ENCODE data around the gene GNG4.
A peak's percentile ranks its signal among the peaks of the same experiment; 100 is the strongest.

Gene GNG4

DNA sequence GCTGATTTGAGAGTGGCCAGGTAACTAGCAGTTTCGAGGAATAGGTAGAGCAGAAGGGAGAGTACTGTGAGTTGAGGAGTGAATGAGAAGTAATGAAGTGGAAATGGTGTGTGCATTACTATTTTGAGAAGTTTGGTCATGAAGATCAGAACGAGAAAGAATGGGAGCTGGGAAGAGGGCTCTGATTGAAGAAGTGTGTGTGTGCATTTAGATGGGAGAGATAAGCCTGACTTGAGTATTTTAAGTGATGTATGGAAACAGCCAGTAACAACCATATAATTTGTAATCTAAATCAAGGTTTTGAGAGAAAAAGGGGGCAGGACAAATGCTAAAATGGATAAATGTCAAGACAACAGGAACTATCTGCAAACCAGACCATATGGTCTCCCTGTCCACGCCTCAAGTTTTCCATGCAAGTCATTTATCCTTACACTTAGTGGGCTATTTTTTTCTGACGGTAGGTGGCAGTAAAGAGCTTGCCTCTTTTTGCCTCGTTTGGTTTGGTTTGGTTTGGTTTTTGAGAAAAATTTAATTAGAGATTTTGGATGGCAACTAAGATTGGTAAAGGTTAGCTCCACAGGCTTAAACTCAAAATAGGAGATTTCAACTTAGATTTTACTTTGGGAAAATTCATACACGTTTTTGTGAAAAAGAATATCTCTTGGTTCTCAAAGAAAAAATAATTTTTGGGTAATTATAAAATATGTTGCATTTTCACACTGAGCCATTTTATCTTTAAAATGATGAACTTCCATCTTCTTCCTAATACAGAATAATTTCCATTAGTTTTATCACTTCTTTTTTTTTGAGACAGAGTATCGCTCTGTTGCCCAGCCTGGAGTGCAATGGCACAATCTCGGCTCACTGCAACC, 135.9 kb downstream of the GNG4 start:
- in situ Hi-C loops (cut with HindIII; ENCODE audit: low pct_ligation_motif_present, low pct_unique_long_range_greater_than_20kb, low sequenced_read_pairs), result no loop called here
- DNase-seq, result peak; percentile 73

GRCh38 chr1:235511470-235512240, 137.9 kb downstream of the GNG4 start:
- DNase-seq, result no peak
- in situ Hi-C loops (cut with HindIII; ENCODE audit: low pct_ligation_motif_present, low pct_unique_long_range_greater_than_20kb, low sequenced_read_pairs), result no loop called here

DNA sequence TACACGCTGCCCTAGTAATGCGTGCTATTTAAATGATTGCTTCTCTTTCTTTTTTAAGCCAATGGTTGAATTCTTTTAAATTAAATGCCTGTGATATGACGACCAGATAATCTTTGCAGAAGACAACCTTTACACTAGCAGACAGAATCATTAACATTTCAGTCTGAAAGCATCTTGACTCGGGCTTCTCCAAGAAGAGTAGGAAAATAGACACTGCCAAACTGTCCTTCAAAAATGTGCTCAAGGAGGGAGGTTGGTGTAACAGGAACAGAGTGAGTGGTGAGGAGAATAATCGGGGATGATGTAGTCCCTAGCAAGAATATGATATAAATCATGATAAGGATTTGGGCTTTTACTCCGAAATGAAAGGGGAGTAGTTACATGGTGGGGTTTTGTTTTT, 138.8 kb downstream of the GNG4 start:
- in situ Hi-C loops (cut with HindIII; ENCODE audit: low pct_ligation_motif_present, low pct_unique_long_range_greater_than_20kb, low sequenced_read_pairs), result no loop called here
- DNase-seq, result no peak

DNA sequence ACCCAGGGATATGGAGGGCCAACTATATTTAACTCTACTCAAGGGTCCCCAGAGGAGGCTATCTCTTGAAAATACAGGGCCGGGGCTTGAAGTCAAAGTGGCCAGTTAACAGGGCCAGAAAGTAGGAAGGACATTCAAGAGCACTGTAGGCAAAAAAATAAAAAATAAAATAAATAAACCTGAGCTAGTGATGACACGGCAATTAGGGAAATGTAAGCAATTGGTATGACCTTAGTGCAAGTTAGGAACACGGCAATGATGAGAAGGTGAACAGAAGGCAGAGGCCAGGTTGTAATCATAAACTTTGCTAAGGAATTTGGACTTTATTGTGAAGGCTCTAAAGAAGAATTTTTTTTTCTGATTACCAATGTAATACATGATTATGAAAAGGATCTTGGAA, 142.0 kb downstream of the GNG4 start:
- in situ Hi-C loops (cut with HindIII; ENCODE audit: low pct_ligation_motif_present, low pct_unique_long_range_greater_than_20kb, low sequenced_read_pairs), result no loop called here
- no peak for DNase-seq

- in situ Hi-C loops (cut with HindIII; ENCODE audit: low pct_ligation_motif_present, low pct_unique_long_range_greater_than_20kb, low sequenced_read_pairs), result no loop called here
- peak; percentile 99 for DNase-seq
These were observed 144.9 kb downstream of the GNG4 start for GRCh38 chr1:235504494-235505222.

- no peak for DNase-seq
These were observed 145.5 kb downstream of the GNG4 start, which contains the start of gene B3GALNT2 for GRCh38 chr1:235504122-235504493. TSS of gene B3GALNT2 (minus strand) at chr1:235504452. CDS start at chr1:235504252, 200 bp downstream.

DNA sequence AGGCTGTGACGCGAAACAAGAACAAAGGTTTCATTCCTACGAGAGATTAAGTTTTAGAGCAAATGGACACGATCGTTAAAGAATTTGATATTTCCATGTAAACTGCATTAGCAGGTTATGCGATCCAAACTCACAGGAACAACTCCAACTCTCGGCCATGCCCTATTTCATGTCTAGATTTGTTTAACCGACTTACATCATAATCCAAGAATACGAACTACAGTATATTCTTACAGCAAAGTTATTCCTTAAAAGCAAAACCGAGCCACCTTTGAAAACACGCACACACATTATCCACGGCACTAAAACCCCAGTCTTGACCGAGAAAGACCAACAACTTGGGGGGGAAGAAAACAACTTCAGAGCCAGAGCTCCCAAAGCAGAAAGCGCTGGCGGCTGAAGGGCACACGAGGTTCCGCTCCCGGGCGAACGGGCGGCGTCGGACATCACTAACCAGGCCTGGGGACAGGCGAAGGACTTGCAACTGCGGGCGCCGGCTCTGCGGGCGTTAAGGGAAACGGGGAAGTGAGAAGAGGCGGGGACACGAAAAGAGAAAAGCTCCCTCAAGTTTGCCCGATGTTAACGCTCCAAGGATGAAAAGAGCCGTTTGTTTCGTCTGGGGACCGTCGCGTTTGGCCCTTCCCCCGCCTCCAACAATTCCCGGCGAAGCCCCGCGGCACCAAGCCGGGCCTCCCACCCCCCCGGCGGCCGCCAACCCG, 146.0 kb downstream of the GNG4 start:
- in situ Hi-C loops (cut with HindIII; ENCODE audit: low pct_ligation_motif_present, low pct_unique_long_range_greater_than_20kb, low sequenced_read_pairs), result no loop called here
- peak; percentile 70 for DNase-seq

More at GRCh38 chr1:235504122-235504493, 145.5 kb downstream of the GNG4 start, which contains the start of gene B3GALNT2:
- in situ Hi-C loops (cut with HindIII; ENCODE audit: low pct_ligation_motif_present, low pct_unique_long_range_greater_than_20kb, low sequenced_read_pairs), result no loop called here

- in situ Hi-C loops (cut with HindIII; ENCODE audit: low pct_ligation_motif_present, low pct_unique_long_range_greater_than_20kb, low sequenced_read_pairs), result no loop called here
- DNase-seq, result peak; percentile 17
These were observed 146.8 kb downstream of the GNG4 start for GRCh38 chr1:235502601-235503402.

GRCh38 chr1:235500971-235501540, 148.5 kb downstream of the GNG4 start:
- in situ Hi-C loops (cut with HindIII; ENCODE audit: low pct_ligation_motif_present, low pct_unique_long_range_greater_than_20kb, low sequenced_read_pairs), result no loop called here
- peak; percentile 33 for DNase-seq
